ENCODE measurements around the gene CYP11A1. TPM values are rescaled to one million over a fixed set of nuclear protein-coding genes. Genes with fewer than 3 reads are reported as not detected.

CYP11A1 gene
- total and polyA plus RNA-seq, 2 donors (not counting 1 experiment from before 2014, with no cell fraction given): not detected

DNA sequence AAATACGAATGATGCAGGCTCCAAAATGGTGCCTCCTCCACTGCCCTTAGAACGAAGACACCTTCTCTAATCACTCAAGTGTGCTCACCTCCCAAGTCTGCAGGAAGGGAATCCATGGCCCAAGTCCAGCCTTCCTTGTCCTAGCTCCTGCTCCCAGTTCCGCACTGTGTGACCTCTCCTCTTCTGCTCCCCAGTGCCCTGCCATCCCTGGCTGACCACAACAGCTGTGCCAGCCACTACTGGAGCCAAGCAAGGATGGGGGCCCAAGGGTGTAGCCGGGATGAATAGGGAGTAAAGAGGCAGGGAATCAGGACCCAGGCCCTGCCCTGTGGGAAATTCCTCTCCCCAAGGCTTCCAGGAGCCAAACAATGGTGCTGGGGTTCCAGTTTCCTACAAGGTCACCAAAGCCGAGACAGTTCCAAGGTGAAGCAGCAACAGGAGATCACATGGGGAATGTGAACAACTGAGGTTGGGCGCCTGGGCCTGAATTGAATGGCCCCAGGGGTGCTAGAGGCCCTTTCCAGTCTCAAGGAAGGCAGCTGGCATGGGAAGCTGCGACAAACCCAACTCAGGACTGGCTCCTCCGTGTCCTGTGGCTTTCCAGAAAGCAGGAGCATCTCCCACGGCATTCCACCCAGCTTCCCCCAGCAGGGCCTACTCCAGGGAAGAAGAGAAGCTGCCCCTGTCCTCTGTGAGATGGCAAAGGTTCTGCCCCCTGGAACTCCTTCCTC, 46.1 kb upstream of the CYP11A1 start:
- no peak overlapping the region for H3K4me2 ChIP-seq (replicated peaks; ENCODE audit: low read depth, low read length, poor library complexity, severe bottlenecking)
- no peak overlapping the region for H3K4me3 ChIP-seq (ENCODE audit: control extremely low read depth in 1 of 5, extremely low read depth in 1 of 5, insufficient read depth in 1 of 5, low read depth in 2 of 5, low read length in 4 of 5)
- H3K79me2 ChIP-seq (ENCODE audit: control insufficient read depth, insufficient read depth, low read length): peaks cover 36% of the 10 kb centered on the region
- peaks cover 3 to 87% of the 10 kb centered on the region in 2 experiments for H3K36me3 ChIP-seq (replicated peaks in 1 of 2; ENCODE audit: control extremely low read depth in 1 of 2, control insufficient read depth in 1 of 2, extremely low read depth in 1 of 2, insufficient read depth in 2 of 2, low read length in 1 of 2)
- Mint-ChIP-seq H3K27me3 (no peaks in the 10 kb centered on the region), H3K4me3 (no peak overlapping the region), H3K27ac (peak overlapping the region; percentile 17), H3K4me1 (peaks cover 34% of the 10 kb centered on the region), H3K9me3 (ENCODE audit: insufficient read depth) (no peaks in the 10 kb centered on the region)
- WGBS (ENCODE audit: insufficient coverage): 91% methylated on average over 8 of the region's 9 CpGs
- intact Hi-C loops (cut with micrococcal nuclease): no loop called here
- H3K27ac ChIP-seq (ENCODE audit: low read length in 2 of 2): no peak overlapping the region
- H3K9me3 ChIP-seq (ENCODE audit: control extremely low read depth in 1 of 3, control insufficient read depth in 2 of 3, insufficient read depth in 1 of 3, low read length in 2 of 3): no peaks in the 10 kb centered on the region
- CTCF ChIA-PET: interaction anchor here (1.2 kb wide), 1 partner anchor 10 kb away, joined by 4 read pairs; no protein-coding TSS in a partner anchor
- TF ChIP-seq, protein P1, sequence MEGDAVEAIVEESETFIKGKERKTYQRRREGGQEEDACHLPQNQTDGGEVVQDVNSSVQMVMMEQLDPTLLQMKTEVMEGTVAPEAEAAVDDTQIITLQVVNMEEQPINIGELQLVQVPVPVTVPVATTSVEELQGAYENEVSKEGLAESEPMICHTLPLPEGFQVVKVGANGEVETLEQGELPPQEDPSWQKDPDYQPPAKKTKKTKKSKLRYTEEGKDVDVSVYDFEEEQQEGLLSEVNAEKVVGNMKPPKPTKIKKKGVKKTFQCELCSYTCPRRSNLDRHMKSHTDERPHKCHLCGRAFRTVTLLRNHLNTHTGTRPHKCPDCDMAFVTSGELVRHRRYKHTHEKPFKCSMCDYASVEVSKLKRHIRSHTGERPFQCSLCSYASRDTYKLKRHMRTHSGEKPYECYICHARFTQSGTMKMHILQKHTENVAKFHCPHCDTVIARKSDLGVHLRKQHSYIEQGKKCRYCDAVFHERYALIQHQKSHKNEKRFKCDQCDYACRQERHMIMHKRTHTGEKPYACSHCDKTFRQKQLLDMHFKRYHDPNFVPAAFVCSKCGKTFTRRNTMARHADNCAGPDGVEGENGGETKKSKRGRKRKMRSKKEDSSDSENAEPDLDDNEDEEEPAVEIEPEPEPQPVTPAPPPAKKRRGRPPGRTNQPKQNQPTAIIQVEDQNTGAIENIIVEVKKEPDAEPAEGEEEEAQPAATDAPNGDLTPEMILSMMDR (IDR thresholded peaks at IDR 0.05): no peak
- TF ChIP-seq EZH2 (IDR thresholded peaks at IDR 0.05; ENCODE audit: borderline replicate concordance, insufficient read depth, low read depth, low read length, poor library complexity, severe bottlenecking): no peak
- no peak overlapping the region for H3K9ac ChIP-seq (ENCODE audit: low read length)
- POLR2A ChIA-PET: interaction anchor here (0.8 to 1.5 kb wide), 2 partner anchors 9 to 10 kb away, joined by 3 read pairs; no protein-coding TSS in a partner anchor
- no peak overlapping the region for H2AFZ ChIP-seq (ENCODE audit: insufficient read depth, low read depth, low read length, poor library complexity, severe bottlenecking)
- peaks cover 50% of the 10 kb centered on the region for H4K20me1 ChIP-seq (ENCODE audit: control insufficient read depth, insufficient read depth, low read length, poor library complexity, severe bottlenecking)
- ATAC-seq (ENCODE audit: low read depth) (no peak), DNase-seq (no peak)
- no peaks in the 10 kb centered on the region for H3K27me3 ChIP-seq (replicated peaks in 1 of 4; ENCODE audit: control extremely low read depth in 1 of 4, control insufficient read depth in 3 of 4, insufficient read depth in 4 of 4, low read length in 3 of 4)
- peaks cover 3 to 33% of the 10 kb centered on the region in 2 donors for H3K4me1 ChIP-seq (ENCODE audit: control insufficient read depth in 2 of 2, insufficient read depth in 2 of 2, low read length in 2 of 2)

DNA sequence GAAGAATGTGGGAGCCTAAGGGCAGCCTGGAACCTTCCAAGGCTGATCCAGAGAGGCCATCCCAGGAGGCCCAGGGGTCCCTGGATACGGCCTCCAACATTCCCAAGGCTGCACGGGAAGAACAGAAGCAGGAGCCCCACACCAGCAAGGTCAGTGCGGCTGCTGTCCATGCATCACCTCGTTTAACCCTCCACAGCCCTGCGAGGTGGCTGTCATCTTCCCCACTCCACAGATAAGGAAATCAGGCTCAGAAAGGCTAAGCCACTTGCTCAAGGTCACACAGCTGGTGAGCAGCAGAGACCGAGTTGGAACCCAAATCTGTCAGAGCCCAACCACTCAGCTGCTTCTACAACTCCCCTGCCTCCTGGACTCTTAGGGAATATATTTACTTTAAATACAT, 44.7 kb upstream of the CYP11A1 start:
- no peak overlapping the region for H3K9ac ChIP-seq (ENCODE audit: low read length)
- no peaks in the 10 kb centered on the region for H3K27me3 ChIP-seq (replicated peaks in 1 of 4; ENCODE audit: control extremely low read depth in 1 of 4, control insufficient read depth in 3 of 4, insufficient read depth in 4 of 4, low read length in 3 of 4)
- no peak overlapping the region for H2AFZ ChIP-seq (ENCODE audit: insufficient read depth, low read depth, low read length, poor library complexity, severe bottlenecking)
- H3K4me1 Mint-ChIP-seq: peaks cover 37% of the 10 kb centered on the region
- no peak overlapping the region for H3K4me2 ChIP-seq (replicated peaks; ENCODE audit: low read depth, low read length, poor library complexity, severe bottlenecking)
- no peaks in the 10 kb centered on the region for H3K27me3 Mint-ChIP-seq
- TF ChIP-seq EZH2 (IDR thresholded peaks at IDR 0.05; ENCODE audit: borderline replicate concordance, insufficient read depth, low read depth, low read length, poor library complexity, severe bottlenecking): no peak
- TF ChIP-seq, protein P1 (IDR thresholded peaks at IDR 0.05): no peak
- H3K4me3 Mint-ChIP-seq: no peak overlapping the region
- ATAC-seq (ENCODE audit: low read depth) (no peak), DNase-seq (no peak)
- H3K9me3 ChIP-seq (ENCODE audit: control extremely low read depth in 1 of 3, control insufficient read depth in 2 of 3, insufficient read depth in 1 of 3, low read length in 2 of 3): no peaks in the 10 kb centered on the region
- WGBS (ENCODE audit: insufficient coverage): 98% methylated on average over 5 of the region's 6 CpGs
- H3K4me3 ChIP-seq (ENCODE audit: control extremely low read depth in 1 of 5, extremely low read depth in 1 of 5, insufficient read depth in 1 of 5, low read depth in 2 of 5, low read length in 4 of 5): no peak overlapping the region
- POLR2A ChIA-PET: interaction anchor here (1.5 kb wide), 1 partner anchor 10 kb away, joined by 3 read pairs; no protein-coding TSS in a partner anchor
- peaks cover 3 to 26% of the 10 kb centered on the region in 2 donors for H3K4me1 ChIP-seq (ENCODE audit: control insufficient read depth in 2 of 2, insufficient read depth in 2 of 2, low read length in 2 of 2)
- intact Hi-C loops (cut with micrococcal nuclease): no loop called here
- H3K27ac ChIP-seq (ENCODE audit: low read length in 2 of 2): no peak overlapping the region
- CTCF ChIA-PET: interaction anchor here (1.6 kb wide), 1 partner anchor 9 kb away, joined by 5 read pairs; no protein-coding TSS in a partner anchor
- H4K20me1 ChIP-seq (ENCODE audit: control insufficient read depth, insufficient read depth, low read length, poor library complexity, severe bottlenecking): peaks cover 36% of the 10 kb centered on the region
- no peaks in the 10 kb centered on the region for H3K9me3 Mint-ChIP-seq (ENCODE audit: insufficient read depth)
- peak overlapping the region; percentile 6 for H3K27ac Mint-ChIP-seq
- peaks cover 3 to 73% of the 10 kb centered on the region in 2 experiments for H3K36me3 ChIP-seq (replicated peaks in 1 of 2; ENCODE audit: control extremely low read depth in 1 of 2, control insufficient read depth in 1 of 2, extremely low read depth in 1 of 2, insufficient read depth in 2 of 2, low read length in 1 of 2)
- peaks cover 23% of the 10 kb centered on the region for H3K79me2 ChIP-seq (ENCODE audit: control insufficient read depth, insufficient read depth, low read length)

Data from B cell (primary cell).